K562 (cell line): Measurements from ENCODE around the gene TFDP1. TPM values are rescaled to one million over a fixed set of nuclear protein-coding genes. Genes with fewer than 3 reads are reported as not detected.

Experiments
- ATAC-seq: fragments of 200-7000 bp; cut with Tn5 transposase; 3 replicates; pipeline ENCODE4 v1.9.1; 2020; ENCODE audit warnings: moderate library complexity
- BruUV-seq: library from RNA; stranded (reverse); fragments of 400-500 nt; replicated peaks from 2 replicates; lab custom pipeline; 2021; lab: Mats Ljungman, UMichigan
- CTCF ChIA-PET: fragments of 300-600 bp; formaldehyde crosslinking; extraction: SDS; loops from one replicate; lab custom pipeline; 2021; ENCODE audit warnings: low intra/inter-chr PET ratio; lab: Yijun Ruan, JAX
- POLR2A ChIA-PET: fragments of 300-600, 350-650 bp; sonication (Branson Sonifier 250); formaldehyde crosslinking; extraction: SDS; loops from one replicate; lab custom pipeline; 2021; ENCODE audit warnings: antibody characterized with exemption, inconsistent platforms; lab: Yijun Ruan, JAX
- DNase-seq, 4 experiments: peaks; one replicate each; pipeline versions ENCODE4 v3.0.0 to v3.0.0-alpha.2; 2011 to 2018; ENCODE audit warnings: low spot score in 3 of 4, mixed read lengths in 3 of 4; ENCODE audit errors: extremely low read depth in 1 of 4
- FAIRE-seq: peaks from 2 replicates; lab custom pipeline; 2011; peaks lifted over from hg19 to GRCh38; lab: Jason Lieb, UNC
- H2AFZ ChIP-seq: 2 replicates; pipeline ENCODE4 v1.6.0; 2011; ENCODE audit warnings: low read depth, low read length, control low read depth, inconsistent platforms
- H3K27ac ChIP-seq: fragments of 200-600 bp; 3 replicates; pipeline ENCODE4 v1.8.0; 2011; ENCODE audit warnings: low read depth, mild to moderate bottlenecking, control low read depth, inconsistent platforms, low read length, moderate library complexity, mixed read lengths; ENCODE audit errors: extremely low read depth
- H3K27me3 ChIP-seq, 2 experiments: fragments of 300-600 bp in 1 of 2; 2 replicates in 1 of 2; 3 replicates in 1 of 2; pipeline versions ENCODE4 v1.6.0 to v1.8.0; 2011; ENCODE audit warnings: inconsistent platforms in 2 of 2, low read length in 2 of 2, mild to moderate bottlenecking in 1 of 2, mixed read lengths in 1 of 2, moderate library complexity in 1 of 2; ENCODE audit not compliant: control insufficient read depth in 2 of 2, insufficient read depth in 2 of 2
- H3K36me3 ChIP-seq: fragments of 300-600 bp; 3 replicates; pipeline ENCODE4 v1.8.0; 2011; ENCODE audit warnings: mild to moderate bottlenecking, low read length, inconsistent platforms; ENCODE audit not compliant: control insufficient read depth, insufficient read depth
- H3K4me1 ChIP-seq, 2 experiments: fragments of 200-600 bp in 1 of 2; replicated peaks in 1 of 2; 2 replicates in 1 of 2; 3 replicates in 1 of 2; pipeline versions ENCODE4 v1.5.1 to v1.8.0; 2011; ENCODE audit warnings: inconsistent platforms in 2 of 2, low read length in 2 of 2, mild to moderate bottlenecking in 1 of 2, mixed read lengths in 1 of 2, moderate library complexity in 1 of 2; ENCODE audit not compliant: control insufficient read depth in 2 of 2, insufficient read depth in 2 of 2
- H3K4me2 ChIP-seq: 2 replicates; pipeline ENCODE4 v1.6.1; 2011; ENCODE audit warnings: low read length, control low read depth, inconsistent platforms, mixed read lengths; ENCODE audit not compliant: insufficient read depth
- H3K4me3 ChIP-seq: fragments of 200-600 bp; sonication (generic), shearing (Covaris generic); 2 replicates; pipeline ENCODE4 v1.5.1; 2016; ENCODE audit warnings: control low read depth, inconsistent platforms
- H3K79me2 ChIP-seq: fragments of 200-600 bp; 3 replicates; pipeline ENCODE4 v1.8.0; 2011; ENCODE audit warnings: low read length, inconsistent platforms; ENCODE audit not compliant: control insufficient read depth, insufficient read depth
- H3K9ac ChIP-seq, 2 experiments: 2 replicates each; pipeline versions ENCODE4 v1.6.0 to v1.6.1; 2011; ENCODE audit warnings: low read depth in 2 of 2, low read length in 2 of 2, control low read depth in 1 of 2, inconsistent platforms in 1 of 2, mild to moderate bottlenecking in 1 of 2, mixed read lengths in 1 of 2; ENCODE audit not compliant: insufficient read depth in 1 of 2
- H3K9me1 ChIP-seq: one replicate; pipeline ENCODE4 v1.6.0; 2011; ENCODE audit warnings: inconsistent platforms, mild to moderate bottlenecking, low read length, moderate library complexity; ENCODE audit not compliant: control insufficient read depth, insufficient read depth
- H3K9me3 ChIP-seq: replicated peaks from 2 replicates; pipeline ENCODE4 v1.5.1; 2011; ENCODE audit warnings: low read depth, low read length, inconsistent platforms; ENCODE audit not compliant: control insufficient read depth, insufficient read depth
- H4K20me1 ChIP-seq: replicated peaks from 2 replicates; pipeline ENCODE4 v1.6.1; 2011; ENCODE audit warnings: low read length, inconsistent platforms, mixed read lengths; ENCODE audit not compliant: control insufficient read depth, insufficient read depth
- PBX2 ChIP-seq, 2 experiments: IDR thresholded peaks in 1 of 2; conservative IDR thresholded peaks in 1 of 2; 2 replicates each; pipeline ENCODE4 v1.6.1; 2016; ENCODE audit warnings: low read depth in 2 of 2, mild to moderate bottlenecking in 1 of 2, missing compliant biosample characterization in 1 of 2, missing genetic modification characterization in 1 of 2, moderate library complexity in 1 of 2
- ZNF395 ChIP-seq: fragments of 200-800 bp; sonication (Bioruptor generic); IDR thresholded peaks from 2 replicates; pipeline ENCODE4 v1.6.1; 2017; ENCODE audit warnings: missing genetic modification characterization, missing compliant biosample characterization
- ZNF609 ChIP-seq: sonication (generic); formaldehyde crosslinking; IDR thresholded peaks from 2 replicates; pipeline ENCODE4 v1.8.1; 2023; ENCODE audit warnings: missing genetic modification reagents, mild to moderate bottlenecking, borderline replicate concordance
- WGBS: fragments of 100-300 bp; shearing (Covaris generic); methylation state at CpG from one replicate; pipeline ENCODE4 v1.1.6; 2016; ENCODE audit warnings: low coverage, mixed read lengths; ENCODE audit not compliant: insufficient coverage; ENCODE audit errors: missing lambda C conversion rate; 5-methylcytosine and 5-hydroxymethylcytosine counted together
- in situ Hi-C: fragments of 300-500 bp; cut with MboI; formaldehyde crosslinking; loops from 4 replicates; pipeline ENCODE4 v1.15.0; 2018; ENCODE audit warnings: inconsistent platforms, mixed read lengths
- intact Hi-C: fragments of 100-400 bp; cut with micrococcal nuclease; formaldehyde crosslinking; loops from 2 replicates; pipeline ENCODE4 v1.14.2; 2022
- polyA plus RNA-seq, 8 experiments: library from polyadenylated mRNA; depleted of rRNA in 4 of 8; stranded (reverse) in 5 of 8; unstranded in 3 of 8; fragments of >200 nt; fragmentation: Nextera tagmentation in 2 of 8; fragmentation: Illumina TruSeq in 1 of 8; extraction: Ambion mirVana in 2 of 8; extraction: Trizol in 1 of 8; gene quantifications; 2 replicates each; pipeline versions ENCODE4 v1.2.1 to v1.2.3, GENCODE V29; 2011 to 2014; ENCODE audit warnings: inconsistent platforms in 1 of 8, missing spikeins in 1 of 8
- total RNA-seq, 7 experiments: library from RNA; depleted of rRNA in 6 of 7; stranded (reverse); fragments of >200 nt in 6 of 7; fragmentation: Illumina TruSeq in 2 of 7; extraction: Trizol in 2 of 7; gene quantifications; 2 replicates each; pipeline versions ENCODE4 v1.2.1 to v1.2.3, GENCODE V29; 2011 to 2021; ENCODE audit warnings: low replicate concordance in 1 of 7

TFDP1 gene
- total and polyA plus RNA-seq, 9 of the 15 experiments (the other 6 are each of a cell fraction or from before 2014, with no cell fraction given) = 33.8 to 145 (median 69.1) TPM

GRCh38 chr13:113560645-113561416 lies 23.7 kb upstream of the TFDP1 start:
- H4K20me1 ChIP-seq = no peaks in the 10 kb centered on the region; the same call in 1 of the 2 replicates
- H3K9me1 ChIP-seq = no peaks in the 10 kb centered on the region
- H3K9ac ChIP-seq = peak overlapping the region in 1 of 2 experiments; percentile 5; a peak in 1 of 4 replicates
- H3K27ac ChIP-seq = no peak overlapping the region
- no TSS peak for BruUV-seq
- no peak overlapping the region for H3K4me3 ChIP-seq
- WGBS = 45% methylated on average over 9 of the region's 18 CpGs
- no peaks in the 10 kb centered on the region for H3K79me2 ChIP-seq
- no peak overlapping the region for H3K4me2 ChIP-seq
- peaks cover 0 to 6% of the 10 kb centered on the region in 2 experiments; a peak in 3 of 5 replicates for H3K4me1 ChIP-seq
- ChIA-PET CTCF (no interaction called here), POLR2A (no interaction called here)
- DNase-seq (no peak), FAIRE-seq (no peak), ATAC-seq (no peak)
- in situ Hi-C loops (no loop called here), intact Hi-C loops (loop anchor here (5.0 to 10.0 kb wide), 2 partner anchors 154 to 286 kb away; no protein-coding TSS in a partner anchor)
- H2AFZ ChIP-seq = no peak overlapping the region
- no peaks in the 10 kb centered on the region for H3K27me3 ChIP-seq
- no peaks in the 10 kb centered on the region for H3K9me3 ChIP-seq
- no peaks in the 10 kb centered on the region for H3K36me3 ChIP-seq
- TF ChIP-seq ZNF395 (CRISPR knock-in tag) (no peak), PBX2 (CRISPR knock-in tag; IDR thresholded peaks at IDR 0.05; ENCODE audit: low read depth) (no peak), PBX2 (tag; conservative IDR thresholded peaks at IDR 0.05; ENCODE audit: low read depth) (no peak), ZNF609 (CRISPR knock-in tag) (no peak)
